Measurements from ENCODE around the gene SLC13A5. TPM values are rescaled to one million over a fixed set of nuclear protein-coding genes. Genes with fewer than 3 reads are reported as not detected.
A peak's percentile ranks its signal among the peaks of the same experiment; 100 is the strongest.

Gene SLC13A5
- total and polyA plus RNA-seq, 2 donors (not counting 1 experiment from before 2014, with no cell fraction given): not detected

DNA sequence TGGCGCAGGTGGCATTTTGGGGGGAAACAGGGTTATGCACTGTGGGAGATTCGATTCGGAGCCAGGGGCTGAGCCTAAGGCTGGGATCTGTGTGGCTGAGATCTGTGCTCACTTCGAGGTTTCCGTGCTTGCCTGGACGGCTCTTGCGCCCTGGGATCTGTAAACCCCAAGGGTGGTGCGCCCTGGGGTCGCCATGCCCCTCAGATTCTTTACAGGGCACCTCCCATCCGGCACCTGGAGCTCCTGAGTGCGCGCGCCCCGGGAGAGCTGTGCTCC is 377 bp downstream of the SLC13A5 start:
- Mint-ChIP-seq H3K27me3 (peaks cover 81% of the 10 kb centered on the region), H3K27ac (no peak overlapping the region), H3K9me3 (ENCODE audit: insufficient read depth) (peaks cover 2% of the 10 kb centered on the region), H3K4me1 (peaks cover 18% of the 10 kb centered on the region), H3K4me3 (peak overlapping the region; percentile 77)
- Histone ChIP-seq H3K4me1 (ENCODE audit: control insufficient read depth in 2 of 2, insufficient read depth in 2 of 2, low read length in 2 of 2) (peaks cover 14 to 17% of the 10 kb centered on the region in 2 donors), H3K27me3 (replicated peaks in 1 of 4; ENCODE audit: control extremely low read depth in 1 of 4, control insufficient read depth in 3 of 4, insufficient read depth in 4 of 4, low read length in 3 of 4) (peaks cover 0 to 41% (median 16%) of the 10 kb centered on the region in 4 experiments), H3K36me3 (replicated peaks in 1 of 2; ENCODE audit: control extremely low read depth in 1 of 2, control insufficient read depth in 1 of 2, extremely low read depth in 1 of 2, insufficient read depth in 2 of 2, low read length in 1 of 2) (no peaks in the 10 kb centered on the region), H3K9ac (ENCODE audit: low read length) (peak overlapping the region; percentile 23), H3K9me3 (ENCODE audit: control extremely low read depth in 1 of 3, control insufficient read depth in 2 of 3, insufficient read depth in 1 of 3, low read length in 2 of 3) (peaks cover 0 to 7% (median 0%) of the 10 kb centered on the region in 3 donors), H3K79me2 (ENCODE audit: control insufficient read depth, insufficient read depth, low read length) (no peaks in the 10 kb centered on the region), H2AFZ (ENCODE audit: insufficient read depth, low read depth, low read length, poor library complexity, severe bottlenecking) (peak overlapping the region; percentile 46), H4K20me1 (ENCODE audit: control insufficient read depth, insufficient read depth, low read length, poor library complexity, severe bottlenecking) (no peaks in the 10 kb centered on the region), H3K27ac (ENCODE audit: low read length in 2 of 2) (no peak overlapping the region), H3K4me2 (replicated peaks; ENCODE audit: low read depth, low read length, poor library complexity, severe bottlenecking) (peak overlapping the region; percentile 71), H3K4me3 (ENCODE audit: control extremely low read depth in 1 of 5, extremely low read depth in 1 of 5, insufficient read depth in 1 of 5, low read depth in 2 of 5, low read length in 4 of 5) (peak overlapping the region in 2 of 5 experiments; percentile 30 to 36)
- 29% methylated on average over 14 of the region's 14 CpGs for WGBS (ENCODE audit: insufficient coverage)
- ChIA-PET CTCF (interaction anchor here (0.9 kb wide), 1 partner anchor 9 kb away, joined by 3 read pairs; no protein-coding TSS in a partner anchor), POLR2A (no interaction called here)
- TF ChIP-seq EZH2 (IDR thresholded peaks at IDR 0.05; ENCODE audit: borderline replicate concordance, insufficient read depth, low read depth, low read length, poor library complexity, severe bottlenecking): no peak
- no peak for DNase-seq
- intact Hi-C loops (cut with micrococcal nuclease): no loop called here
- ATAC-seq (ENCODE audit: low read depth): no peak

DNA sequence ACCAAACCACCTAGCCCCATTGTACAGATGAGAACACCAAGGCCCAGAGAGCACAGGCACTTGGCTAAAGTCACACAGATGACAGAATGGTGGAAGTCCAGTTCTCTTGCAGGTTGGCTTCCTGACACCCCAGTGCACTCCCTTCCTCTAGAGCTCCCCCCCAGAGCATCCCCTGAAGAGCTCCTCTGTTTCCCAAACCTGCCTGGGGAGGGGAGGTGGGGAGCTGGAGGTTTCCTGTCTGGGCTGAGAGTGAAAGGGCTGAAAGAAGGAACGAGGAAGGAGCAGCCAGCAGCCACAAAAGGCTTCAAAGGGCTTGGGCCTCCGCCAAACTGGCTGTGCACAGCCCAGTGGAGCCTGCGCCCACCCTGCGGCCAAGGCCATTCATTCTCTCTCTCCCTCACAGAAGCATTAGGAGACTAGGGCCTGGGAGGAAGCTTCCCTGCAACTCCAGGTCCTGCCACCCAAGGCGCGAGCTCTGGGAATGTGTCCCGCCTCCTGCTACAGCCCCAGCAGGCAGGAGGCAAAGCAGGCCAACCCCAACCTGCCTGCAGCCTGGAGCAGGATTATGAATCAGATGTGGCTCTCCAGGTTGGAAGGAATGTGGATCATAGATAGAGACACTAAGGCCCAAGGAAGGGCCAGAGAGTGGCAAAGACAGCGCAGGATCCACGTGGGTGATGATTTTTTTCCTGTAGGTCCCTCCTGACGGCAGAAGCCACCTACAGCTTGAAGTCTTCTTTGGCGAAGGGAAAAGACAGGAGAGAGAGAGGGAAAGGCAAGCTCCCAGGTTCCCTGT is 913 bp downstream of the SLC13A5 start:
- no peaks in the 10 kb centered on the region for H4K20me1 ChIP-seq (ENCODE audit: control insufficient read depth, insufficient read depth, low read length, poor library complexity, severe bottlenecking)
- TF ChIP-seq CTCF (IDR thresholded peaks at IDR 0.05) (no peak), EZH2 (IDR thresholded peaks at IDR 0.05; ENCODE audit: borderline replicate concordance, insufficient read depth, low read depth, low read length, poor library complexity, severe bottlenecking) (no peak)
- Mint-ChIP-seq H3K4me1 (peaks cover 18% of the 10 kb centered on the region), H3K9me3 (ENCODE audit: insufficient read depth) (peaks cover 2% of the 10 kb centered on the region), H3K27me3 (peaks cover 79% of the 10 kb centered on the region), H3K27ac (no peak overlapping the region), H3K4me3 (peak overlapping the region; percentile 77)
- H3K9ac ChIP-seq (ENCODE audit: low read length): no peak overlapping the region
- no peaks in the 10 kb centered on the region for H3K79me2 ChIP-seq (ENCODE audit: control insufficient read depth, insufficient read depth, low read length)
- peaks cover 0 to 41% (median 16%) of the 10 kb centered on the region in 4 experiments for H3K27me3 ChIP-seq (replicated peaks in 1 of 4; ENCODE audit: control extremely low read depth in 1 of 4, control insufficient read depth in 3 of 4, insufficient read depth in 4 of 4, low read length in 3 of 4)
- peaks cover 14 to 17% of the 10 kb centered on the region in 2 donors for H3K4me1 ChIP-seq (ENCODE audit: control insufficient read depth in 2 of 2, insufficient read depth in 2 of 2, low read length in 2 of 2)
- CTCF ChIA-PET: interaction anchor here (0.9 kb wide), 1 partner anchor 9 kb away, joined by 3 read pairs; no protein-coding TSS in a partner anchor
- H3K4me2 ChIP-seq (replicated peaks; ENCODE audit: low read depth, low read length, poor library complexity, severe bottlenecking): peak overlapping the region; percentile 71
- H3K9me3 ChIP-seq (ENCODE audit: control extremely low read depth in 1 of 3, control insufficient read depth in 2 of 3, insufficient read depth in 1 of 3, low read length in 2 of 3): peaks cover 0 to 7% (median 0%) of the 10 kb centered on the region in 3 donors
- 64% methylated on average over 11 of the region's 11 CpGs for WGBS (ENCODE audit: insufficient coverage)
- no peaks in the 10 kb centered on the region for H3K36me3 ChIP-seq (replicated peaks in 1 of 2; ENCODE audit: control extremely low read depth in 1 of 2, control insufficient read depth in 1 of 2, extremely low read depth in 1 of 2, insufficient read depth in 2 of 2, low read length in 1 of 2)
- no peak overlapping the region for H3K4me3 ChIP-seq (ENCODE audit: control extremely low read depth in 1 of 5, extremely low read depth in 1 of 5, insufficient read depth in 1 of 5, low read depth in 2 of 5, low read length in 4 of 5)
- ATAC-seq (ENCODE audit: low read depth) (no peak), DNase-seq (no peak)
- intact Hi-C loops (cut with micrococcal nuclease): no loop called here
- POLR2A ChIA-PET: no interaction called here
- no peak overlapping the region for H2AFZ ChIP-seq (ENCODE audit: insufficient read depth, low read depth, low read length, poor library complexity, severe bottlenecking)
- no peak overlapping the region for H3K27ac ChIP-seq (ENCODE audit: low read length in 2 of 2)

All from B cell (primary cell).